ENCODE data around the gene MAP4K2. TPM values are rescaled to one million over a fixed set of nuclear protein-coding genes. Genes with fewer than 3 reads are reported as not detected.

Gene MAP4K2
- total and polyA plus RNA-seq, 2 donors from 2014 or later: 12.5 to 15.4 TPM

- TF ChIP-seq, protein P1, sequence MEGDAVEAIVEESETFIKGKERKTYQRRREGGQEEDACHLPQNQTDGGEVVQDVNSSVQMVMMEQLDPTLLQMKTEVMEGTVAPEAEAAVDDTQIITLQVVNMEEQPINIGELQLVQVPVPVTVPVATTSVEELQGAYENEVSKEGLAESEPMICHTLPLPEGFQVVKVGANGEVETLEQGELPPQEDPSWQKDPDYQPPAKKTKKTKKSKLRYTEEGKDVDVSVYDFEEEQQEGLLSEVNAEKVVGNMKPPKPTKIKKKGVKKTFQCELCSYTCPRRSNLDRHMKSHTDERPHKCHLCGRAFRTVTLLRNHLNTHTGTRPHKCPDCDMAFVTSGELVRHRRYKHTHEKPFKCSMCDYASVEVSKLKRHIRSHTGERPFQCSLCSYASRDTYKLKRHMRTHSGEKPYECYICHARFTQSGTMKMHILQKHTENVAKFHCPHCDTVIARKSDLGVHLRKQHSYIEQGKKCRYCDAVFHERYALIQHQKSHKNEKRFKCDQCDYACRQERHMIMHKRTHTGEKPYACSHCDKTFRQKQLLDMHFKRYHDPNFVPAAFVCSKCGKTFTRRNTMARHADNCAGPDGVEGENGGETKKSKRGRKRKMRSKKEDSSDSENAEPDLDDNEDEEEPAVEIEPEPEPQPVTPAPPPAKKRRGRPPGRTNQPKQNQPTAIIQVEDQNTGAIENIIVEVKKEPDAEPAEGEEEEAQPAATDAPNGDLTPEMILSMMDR (IDR thresholded peaks at IDR 0.05; ENCODE audit: borderline replicate concordance, extremely low read depth, insufficient read depth): no peak
- no peak for FAIRE-seq
- Histone ChIP-seq H3K27ac (ENCODE audit: low read depth in 2 of 2, low read length in 2 of 2) (no peak overlapping the region), H3K9ac (ENCODE audit: low read length in 3 of 3) (no peak overlapping the region), H3K4me1 (ENCODE audit: control insufficient read depth in 2 of 3, insufficient read depth in 2 of 3, low read depth in 1 of 3, low read length in 3 of 3) (peaks cover 0 to 10% (median 3%) of the 10 kb centered on the region in 3 donors), H3K4me3 (ENCODE audit: low read length in 3 of 3) (peak overlapping the region in 1 of 3 donors; percentile 48), H3K36me3 (ENCODE audit: control insufficient read depth in 2 of 3, insufficient read depth in 3 of 3, low read length in 3 of 3) (no peaks in the 10 kb centered on the region), H3K9me3 (ENCODE audit: control insufficient read depth in 2 of 3, insufficient read depth in 1 of 3, low read length in 3 of 3) (no peaks in the 10 kb centered on the region), H3K27me3 (ENCODE audit: control insufficient read depth, insufficient read depth, low read length) (peaks cover 6% of the 10 kb centered on the region)
- DNase-seq: peak in 1 of 5 donors; percentile 61
- intact Hi-C loops (cut with DNase I): no loop called here
Observed at GRCh38 chr11:64741375-64742086, 61.5 kb downstream of the MAP4K2 start.

GRCh38 chr11:64739871-64740270 is 63.1 kb downstream of the MAP4K2 start:
- peaks cover 0 to 7% (median 3%) of the 10 kb centered on the region in 3 donors for H3K4me1 ChIP-seq (ENCODE audit: control insufficient read depth in 2 of 3, insufficient read depth in 2 of 3, low read depth in 1 of 3, low read length in 3 of 3)
- no peaks in the 10 kb centered on the region for H3K9me3 ChIP-seq (ENCODE audit: control insufficient read depth in 2 of 3, insufficient read depth in 1 of 3, low read length in 3 of 3)
- H3K9ac ChIP-seq (ENCODE audit: low read length in 3 of 3): no peak overlapping the region
- DNase-seq: peak in 1 of 5 donors; percentile 36
- TF ChIP-seq, protein P1 (IDR thresholded peaks at IDR 0.05; ENCODE audit: borderline replicate concordance, extremely low read depth, insufficient read depth): no peak
- no peak overlapping the region for H3K4me3 ChIP-seq (ENCODE audit: low read length in 3 of 3)
- intact Hi-C loops (cut with DNase I): no loop called here
- H3K36me3 ChIP-seq (ENCODE audit: control insufficient read depth in 2 of 3, insufficient read depth in 3 of 3, low read length in 3 of 3): no peaks in the 10 kb centered on the region
- peaks cover 6% of the 10 kb centered on the region for H3K27me3 ChIP-seq (ENCODE audit: control insufficient read depth, insufficient read depth, low read length)
- no peak for FAIRE-seq
- H3K27ac ChIP-seq (ENCODE audit: low read depth in 2 of 2, low read length in 2 of 2): no peak overlapping the region

DNA sequence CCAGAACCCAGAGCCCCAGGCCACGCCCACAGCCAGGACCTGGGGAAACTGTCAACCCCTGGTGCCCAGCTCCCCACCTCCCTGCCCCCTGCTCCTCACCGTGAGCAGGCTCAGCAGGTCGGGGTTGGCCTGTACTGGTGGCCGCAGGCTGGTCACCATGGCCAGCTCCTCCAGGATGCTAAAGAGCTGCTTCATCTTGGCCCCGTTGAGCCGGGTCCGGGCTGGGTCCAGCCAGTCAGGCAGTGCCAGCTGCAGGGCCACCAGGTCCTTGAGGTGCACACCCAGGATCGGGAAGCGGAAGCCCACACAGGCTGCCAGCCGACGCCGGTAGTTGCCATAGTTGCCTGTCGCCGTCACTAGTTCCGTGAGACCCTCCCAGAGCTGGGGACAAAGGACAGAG is 66.4 kb downstream of the MAP4K2 start:
- intact Hi-C loops (cut with DNase I): no loop called here
- no peak overlapping the region for H3K27ac ChIP-seq (ENCODE audit: low read depth in 2 of 2, low read length in 2 of 2)
- H3K4me1 ChIP-seq (ENCODE audit: control insufficient read depth in 2 of 3, insufficient read depth in 2 of 3, low read depth in 1 of 3, low read length in 3 of 3): no peaks in the 10 kb centered on the region
- DNase-seq (no peak), FAIRE-seq (no peak)
- no peaks in the 10 kb centered on the region for H3K9me3 ChIP-seq (ENCODE audit: control insufficient read depth in 2 of 3, insufficient read depth in 1 of 3, low read length in 3 of 3)
- no peaks in the 10 kb centered on the region for H3K36me3 ChIP-seq (ENCODE audit: control insufficient read depth in 2 of 3, insufficient read depth in 3 of 3, low read length in 3 of 3)
- no peaks in the 10 kb centered on the region for H3K27me3 ChIP-seq (ENCODE audit: control insufficient read depth, insufficient read depth, low read length)
- H3K4me3 ChIP-seq (ENCODE audit: low read length in 3 of 3): no peak overlapping the region
- TF ChIP-seq, protein P1 (IDR thresholded peaks at IDR 0.05; ENCODE audit: borderline replicate concordance, extremely low read depth, insufficient read depth): no peak
- no peak overlapping the region for H3K9ac ChIP-seq (ENCODE audit: low read length in 3 of 3)

All from kidney (tissue), 14 donors.